ENCODE results near the gene GLT1D1.

GLT1D1 gene

DNA sequence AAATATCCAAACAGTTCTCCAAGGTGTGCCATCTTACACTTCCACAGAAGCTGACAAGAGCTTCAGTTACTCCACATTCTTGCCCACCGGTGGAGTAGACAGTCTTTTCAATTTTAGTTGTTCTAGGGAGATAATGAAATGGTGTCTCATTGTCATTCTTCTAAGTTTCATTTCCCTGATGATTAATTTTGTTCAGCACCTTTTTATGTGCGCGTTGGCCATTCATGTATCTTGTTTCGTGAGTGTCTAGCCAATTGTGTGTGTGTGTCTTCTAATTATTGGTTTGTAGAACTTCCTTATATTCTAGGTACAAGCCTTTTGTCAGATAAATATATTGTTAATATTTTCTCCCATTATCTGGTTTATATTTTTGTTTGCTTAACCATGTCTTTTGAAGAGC lies 63.1 kb downstream of the GLT1D1 start:
- no peak for DNase-seq

DNA sequence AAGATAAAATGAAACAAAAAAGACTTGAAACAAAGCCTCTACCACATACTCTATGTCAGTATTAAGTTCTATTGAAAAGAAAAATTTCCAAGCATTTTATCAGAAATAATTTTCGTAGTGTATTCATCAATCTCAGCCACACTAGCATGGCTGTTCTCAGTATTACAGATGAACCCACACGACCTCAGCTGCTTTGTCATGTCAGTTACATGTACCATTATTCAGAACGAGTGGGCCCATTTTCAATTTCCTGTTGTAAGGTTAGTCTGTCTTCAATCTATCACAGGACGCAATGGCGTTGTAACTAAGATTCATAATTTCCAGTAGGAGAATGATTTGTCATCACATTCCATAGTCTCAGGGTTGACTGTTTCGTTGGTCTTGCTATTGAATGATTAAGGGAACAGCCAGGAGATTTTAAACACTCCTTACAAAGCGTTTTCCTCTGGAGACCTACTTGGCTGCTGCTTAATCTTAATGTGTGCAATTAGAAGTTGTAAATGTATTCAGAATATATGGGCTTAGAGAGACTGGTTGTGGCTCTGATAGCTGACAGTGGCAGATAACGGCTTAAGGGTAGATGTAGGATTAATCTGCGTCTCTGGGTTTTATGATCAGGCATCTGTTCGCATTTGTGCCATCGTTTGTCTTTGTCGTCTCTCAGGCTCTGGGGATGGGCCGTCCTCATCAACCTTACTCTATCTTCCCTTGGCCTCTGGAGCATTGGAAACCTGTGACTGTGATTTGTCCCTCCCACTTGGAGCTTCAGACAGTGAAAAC lies 65.4 kb downstream of the GLT1D1 start:
- no peak for DNase-seq

DNA sequence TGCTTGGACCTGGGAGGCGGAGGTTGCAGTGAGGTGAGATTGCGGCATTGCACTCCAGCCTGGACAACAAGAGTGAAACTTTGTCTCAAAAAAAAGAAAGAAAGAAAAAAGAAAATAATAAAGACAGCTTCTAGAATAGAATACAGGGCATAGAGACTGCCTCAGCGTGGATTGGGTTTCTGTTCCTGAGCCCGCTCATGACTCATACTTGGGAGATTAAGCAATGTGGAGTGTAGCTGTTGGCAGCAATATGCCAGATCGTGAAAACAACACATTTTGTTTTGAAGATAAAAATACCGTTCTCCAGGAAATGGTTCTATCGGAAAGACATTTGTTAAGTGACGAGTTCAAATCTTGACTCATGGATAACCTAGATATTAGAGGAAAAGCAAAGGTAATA lies 67.2 kb downstream of the GLT1D1 start:
- no peak for DNase-seq

DNA sequence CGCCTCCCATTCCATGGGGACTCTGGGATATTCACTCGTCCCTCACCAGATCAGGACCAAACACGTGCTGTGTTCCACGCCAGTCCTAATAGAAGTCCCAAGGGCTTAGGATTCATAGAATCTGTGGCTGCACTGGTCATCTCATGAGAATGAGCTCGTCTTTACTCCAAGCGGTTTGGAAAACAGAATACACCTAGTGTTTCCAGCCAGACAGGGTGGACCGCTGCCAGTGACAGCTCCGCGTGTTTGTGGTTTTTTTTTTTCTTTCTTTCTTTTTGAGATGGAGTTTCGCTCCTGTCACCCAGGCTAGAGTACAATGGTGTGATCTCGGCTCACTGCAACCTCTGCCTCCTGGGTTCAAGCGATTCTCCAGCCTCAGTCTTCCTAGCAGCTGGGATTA lies 75.1 kb downstream of the GLT1D1 start:
- no peak for DNase-seq

DNA sequence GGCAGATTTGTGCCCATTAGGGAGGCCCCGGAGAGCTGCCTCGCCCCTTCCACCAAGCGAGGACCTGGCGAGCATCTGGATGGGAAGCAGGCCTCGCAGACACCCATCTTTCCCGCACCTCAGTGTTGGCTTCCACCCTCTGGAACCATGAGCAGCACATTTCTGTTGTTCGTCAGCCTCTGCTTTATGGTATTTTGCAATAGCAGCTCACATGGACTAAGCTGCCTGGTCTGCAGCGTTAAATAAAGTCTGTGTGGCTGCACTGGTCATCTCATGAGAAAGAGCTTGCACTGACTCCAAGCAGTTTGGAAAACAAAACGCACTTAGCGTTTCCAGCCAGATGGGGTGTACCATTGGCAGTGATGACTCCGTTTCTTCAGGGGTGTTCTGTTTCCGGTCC lies 75.8 kb downstream of the GLT1D1 start:
- no peak for DNase-seq

DNA sequence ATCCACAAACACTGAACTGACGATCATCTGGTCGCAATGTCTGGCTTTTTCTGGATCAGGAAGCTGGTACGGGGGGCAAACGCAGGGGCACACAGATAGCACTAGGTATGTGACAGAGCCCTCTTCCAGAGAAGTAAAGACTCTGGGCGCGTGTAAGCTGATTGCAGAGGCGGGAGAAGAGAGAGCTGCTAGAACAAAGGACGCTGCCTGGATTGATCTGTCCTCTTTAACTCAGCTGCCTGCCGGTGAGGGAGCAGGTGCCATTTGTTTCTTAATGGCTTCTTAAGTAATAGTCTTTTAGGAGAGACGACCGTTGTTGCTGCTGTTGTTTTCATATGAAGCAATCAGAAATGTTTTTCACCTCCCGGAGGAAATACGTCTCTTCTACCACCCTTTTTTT lies 77.3 kb downstream of the GLT1D1 start:
- DNase-seq = no peak

DNA sequence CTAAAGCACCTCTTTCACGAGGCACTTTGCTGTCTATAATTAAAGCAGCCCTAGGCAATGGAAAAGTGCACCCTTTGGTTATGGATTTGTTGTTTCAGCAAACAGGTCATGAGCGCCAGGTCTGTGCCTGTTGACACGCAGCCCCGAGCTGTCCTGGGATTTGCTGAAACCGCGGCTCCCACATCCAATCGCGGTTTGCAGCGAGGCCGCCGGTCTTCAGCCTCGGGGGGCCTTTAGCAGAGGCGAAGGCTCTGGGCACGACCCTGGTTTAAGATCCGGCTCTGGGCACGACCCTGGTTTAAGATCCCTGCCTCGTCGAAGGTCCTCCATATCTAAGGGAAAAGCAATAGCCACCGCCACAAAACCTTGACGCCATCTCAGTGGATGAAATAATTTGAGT lies 79.2 kb downstream of the GLT1D1 start:
- DNase-seq = no peak

DNA sequence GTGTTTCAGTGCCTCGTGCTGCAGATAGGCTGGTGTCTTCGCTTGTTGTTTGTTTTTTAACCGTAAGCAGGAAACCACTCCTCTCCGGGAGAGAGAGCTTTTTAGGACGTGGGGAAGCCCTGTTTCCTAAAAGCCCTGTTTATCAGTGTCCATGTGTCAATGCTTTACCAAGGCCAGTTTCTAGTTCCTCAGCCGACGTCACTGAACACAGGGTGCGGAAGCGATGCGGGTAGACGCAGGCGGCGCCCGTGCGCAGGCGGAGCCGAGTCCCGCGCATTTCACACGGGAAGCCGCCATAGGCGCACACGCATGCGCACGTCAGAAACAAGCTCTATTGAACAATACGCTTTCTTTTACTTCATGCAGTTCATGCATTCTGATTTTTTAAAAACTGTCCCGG lies 79.8 kb downstream of the GLT1D1 start:
- DNase-seq = no peak

DNA sequence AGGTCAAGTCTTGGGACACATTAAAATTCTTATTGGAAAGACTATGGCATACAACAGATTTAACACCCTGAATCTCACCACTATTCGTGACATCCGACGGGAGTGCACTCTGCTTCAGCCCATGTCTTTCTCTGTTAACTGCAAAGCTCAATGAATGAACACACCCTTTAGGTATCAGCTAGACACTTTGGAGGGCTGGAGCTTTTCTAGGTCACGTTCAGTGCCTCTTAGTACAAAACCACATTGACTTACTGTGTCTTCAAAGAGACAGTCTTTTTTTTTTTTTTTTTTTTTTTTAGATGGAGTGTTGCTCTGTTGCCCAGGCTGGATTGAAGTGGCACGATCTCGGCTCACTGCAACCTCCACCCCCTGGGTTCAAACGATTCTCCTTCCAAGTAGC lies 80.6 kb downstream of the GLT1D1 start:
- no peak for DNase-seq

DNA sequence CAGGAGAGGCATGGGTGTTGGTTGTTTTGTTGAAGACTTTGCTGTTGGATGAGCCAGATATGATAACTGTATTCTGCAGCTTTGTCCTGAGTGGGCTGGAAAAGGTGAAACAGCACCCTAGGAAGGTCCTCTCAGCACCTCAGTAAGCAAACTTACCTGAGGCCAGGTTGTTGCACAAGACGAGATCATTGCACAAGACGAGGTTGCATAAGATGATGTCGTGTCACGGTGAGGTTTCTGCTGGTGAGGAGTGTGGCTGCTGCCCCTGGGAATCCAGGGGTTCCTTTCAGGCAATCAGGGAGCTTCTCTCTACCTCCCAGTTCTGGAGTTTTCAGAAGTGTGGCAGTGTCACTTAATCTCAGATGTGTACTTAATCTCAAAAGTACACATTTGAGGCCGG lies 85.6 kb downstream of the GLT1D1 start:
- no peak for DNase-seq

DNA sequence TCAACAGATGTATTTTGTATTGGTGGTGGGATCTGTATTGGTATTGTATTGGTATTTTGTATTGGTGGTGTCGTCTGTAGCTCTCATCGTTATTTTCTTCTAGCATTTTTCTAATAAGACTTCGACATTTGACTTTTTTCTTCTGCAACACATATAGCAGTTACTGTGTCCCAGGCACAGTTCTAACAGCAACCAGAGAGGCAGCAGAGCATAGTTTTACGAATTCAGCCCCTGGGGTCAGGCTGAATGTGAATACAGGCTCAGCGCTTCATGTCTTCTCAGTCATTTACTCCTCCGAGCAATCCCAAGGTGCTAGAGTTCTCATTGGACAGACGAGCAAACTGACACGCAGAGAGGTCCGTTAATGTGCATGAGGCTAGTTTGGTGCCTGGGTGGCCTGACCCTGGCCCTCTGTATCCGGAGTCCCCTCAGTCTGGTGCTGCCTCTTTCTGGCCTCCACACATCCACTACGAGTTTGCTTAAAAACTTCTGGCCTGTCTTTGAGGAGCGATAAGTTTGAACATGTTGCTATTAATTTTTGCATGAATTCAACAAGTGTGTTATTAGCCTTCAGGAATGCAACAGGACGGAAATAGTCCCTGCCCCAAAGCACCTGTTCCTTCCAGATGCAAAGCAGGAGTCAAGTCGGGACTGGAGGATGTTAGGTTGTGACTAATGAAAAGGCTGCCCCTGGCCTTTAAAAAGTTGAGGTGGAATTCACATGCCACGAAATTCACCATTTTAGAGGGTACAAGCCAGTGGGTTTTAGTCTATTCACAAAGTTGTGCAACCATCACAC lies 87.0 kb downstream of the GLT1D1 start:
- no peak for DNase-seq

DNA sequence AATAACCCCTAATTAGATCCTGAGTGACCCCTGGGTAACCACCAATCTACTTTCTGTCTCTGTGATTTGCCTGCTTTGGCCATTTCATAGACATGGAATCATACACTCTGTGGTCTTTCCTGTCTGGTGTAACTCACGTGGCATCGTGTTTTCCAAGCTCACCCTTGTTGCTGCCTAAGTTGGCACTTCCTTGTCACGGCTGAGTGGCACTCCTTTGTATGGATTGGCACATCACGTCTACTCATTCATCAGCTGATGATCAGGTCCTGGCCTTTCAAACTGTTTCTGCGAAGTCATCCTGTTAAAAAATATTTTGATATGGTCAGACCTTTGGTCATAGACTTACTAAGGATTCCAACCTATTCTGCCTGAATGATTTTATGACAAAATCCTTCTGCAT lies 87.7 kb downstream of the GLT1D1 start:
- DNase-seq = no peak

DNA sequence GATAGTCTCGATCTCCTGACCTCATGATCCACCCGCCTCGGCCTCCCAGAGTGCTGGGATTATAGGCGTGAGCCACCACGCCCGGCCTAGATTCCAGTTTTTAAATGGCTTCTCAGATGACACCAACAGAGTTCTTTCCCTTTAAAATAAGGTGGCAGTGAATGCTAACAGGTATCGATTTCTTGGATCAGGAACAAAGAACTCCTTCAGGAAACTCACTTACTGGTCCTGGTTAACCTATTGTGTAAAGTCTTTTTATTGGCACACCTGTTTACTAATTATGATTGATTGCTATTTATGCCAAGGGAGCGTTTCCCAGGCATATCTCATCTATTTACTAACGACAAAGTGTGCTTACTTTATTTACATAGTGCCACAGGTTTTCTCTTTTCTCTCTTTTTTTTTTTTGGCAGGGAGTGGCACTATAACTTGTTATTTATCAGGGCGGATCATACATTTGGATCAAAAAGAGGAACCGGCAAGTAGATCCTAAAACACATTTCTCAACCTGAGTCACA lies 89.7 kb downstream of the GLT1D1 start:
- no peak for DNase-seq

DNA sequence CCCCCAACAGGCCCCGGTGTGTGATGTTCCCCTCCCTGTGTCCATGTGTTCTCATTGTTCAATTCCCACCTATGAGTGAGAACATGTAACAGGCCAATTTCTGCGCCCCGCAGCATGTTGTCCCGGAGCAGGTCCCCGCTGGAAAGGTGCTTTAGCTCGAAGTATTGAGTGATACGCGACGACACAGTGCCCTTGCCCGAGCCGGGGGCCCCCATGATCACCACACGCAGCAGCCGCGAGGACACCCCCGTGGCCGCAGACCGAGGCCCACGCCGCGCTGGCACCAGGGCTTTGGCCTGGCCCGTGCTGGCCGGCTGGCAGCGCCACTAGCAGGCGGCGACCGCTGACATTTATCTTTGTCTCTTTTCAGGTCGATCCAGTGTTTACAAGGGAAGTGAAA lies 91.7 kb downstream of the GLT1D1 start:
- no peak for DNase-seq

DNA sequence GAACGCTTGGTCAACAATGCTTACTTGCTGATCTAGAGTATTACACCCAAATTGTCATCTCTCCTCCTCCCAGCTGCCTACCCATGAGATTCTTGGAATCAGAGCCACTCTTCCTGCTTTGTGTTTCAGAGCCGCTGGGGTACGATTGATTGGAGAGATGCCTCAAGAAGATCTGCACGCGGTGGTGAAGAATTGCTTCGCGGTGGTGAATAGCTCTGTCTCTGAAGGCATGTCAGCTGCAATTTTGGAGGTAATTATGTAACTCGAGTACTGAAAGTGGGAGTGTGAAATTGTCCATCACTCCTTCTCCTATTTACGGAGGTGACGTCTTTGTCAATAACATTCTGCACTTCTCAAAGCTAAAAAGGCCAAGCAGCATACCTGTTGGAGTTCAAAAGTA lies 93.9 kb downstream of the GLT1D1 start:
- no peak for DNase-seq

DNA sequence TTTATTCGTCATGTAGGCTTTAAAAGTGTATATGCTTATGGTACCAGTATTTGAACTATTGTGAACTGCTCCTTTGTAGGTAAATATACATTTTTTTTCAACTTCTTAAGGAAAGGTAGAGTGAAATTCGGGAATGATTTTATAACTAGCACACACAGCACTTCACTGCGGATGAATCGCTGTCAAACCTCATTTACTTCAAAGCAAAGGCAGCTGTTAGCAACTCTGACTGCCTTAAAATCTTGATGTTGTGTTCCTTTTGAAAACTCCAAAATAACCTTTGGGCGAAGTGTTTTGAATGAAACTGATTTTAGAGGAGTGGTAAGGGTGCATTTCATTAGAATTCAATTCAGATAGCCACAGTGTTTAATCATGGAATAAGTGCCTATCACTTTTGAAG lies 95.8 kb downstream of the GLT1D1 start:
- no peak for DNase-seq

DNA sequence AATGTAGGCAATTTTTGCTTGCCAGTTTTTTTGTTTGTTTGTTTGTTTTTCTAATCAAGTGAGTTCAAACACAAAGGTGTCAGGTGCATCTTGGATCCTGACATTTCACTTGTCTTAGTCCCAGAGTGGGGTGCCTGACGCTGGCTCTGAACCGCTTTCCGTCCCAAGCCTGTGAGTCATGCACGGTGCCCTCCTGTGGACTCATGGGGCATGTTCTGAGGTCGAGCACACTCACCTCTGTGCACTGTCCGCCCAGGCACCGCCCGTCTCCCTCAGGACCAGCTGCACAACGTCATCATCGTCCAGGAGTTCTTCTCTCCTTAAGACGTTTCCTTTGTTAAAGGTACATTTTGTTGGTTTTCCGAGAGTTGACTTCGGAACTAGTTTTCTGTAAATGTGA lies 98.2 kb downstream of the GLT1D1 start:
- no peak for DNase-seq

DNA sequence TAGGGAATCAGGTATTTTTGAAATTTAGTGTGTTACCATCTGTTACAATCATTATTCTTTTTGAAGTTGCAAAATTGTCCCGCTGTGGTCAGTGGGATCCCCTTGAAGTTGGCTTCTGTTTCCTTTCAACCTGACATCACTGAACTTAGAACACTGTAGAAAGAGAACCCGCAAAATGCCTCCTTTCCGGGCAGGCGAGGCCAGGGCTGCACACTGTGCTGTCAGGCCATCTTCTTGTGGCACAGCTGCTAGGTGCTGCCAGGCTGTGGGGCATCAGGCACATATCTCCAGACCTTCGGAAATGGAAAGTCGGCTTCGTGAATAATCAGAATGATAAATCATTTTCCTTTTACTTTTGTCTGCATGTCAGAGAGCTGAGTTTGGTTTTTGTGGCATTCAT lies 103.5 kb downstream of the GLT1D1 start:
- DNase-seq = no peak

DNA sequence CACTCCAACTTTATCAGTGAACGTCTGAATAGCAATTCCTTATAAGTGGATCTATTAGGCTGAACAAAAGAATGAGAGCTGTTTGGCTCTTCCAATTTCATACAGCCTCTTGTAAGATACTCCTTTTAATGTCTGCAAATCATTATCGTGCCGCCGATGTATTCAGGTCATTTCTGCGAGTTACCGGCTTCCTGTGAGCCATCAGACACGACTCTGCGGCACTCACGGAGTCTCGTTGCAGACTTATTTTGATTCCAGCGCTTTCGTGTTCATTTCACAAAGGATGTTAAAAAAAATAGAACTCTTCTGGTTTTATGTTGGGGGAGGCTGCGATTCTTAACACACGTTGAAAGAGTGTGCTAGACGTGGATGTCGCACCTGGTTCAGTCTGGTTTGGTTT lies 106.6 kb downstream of the GLT1D1 start:
- DNase-seq = no peak

DNA sequence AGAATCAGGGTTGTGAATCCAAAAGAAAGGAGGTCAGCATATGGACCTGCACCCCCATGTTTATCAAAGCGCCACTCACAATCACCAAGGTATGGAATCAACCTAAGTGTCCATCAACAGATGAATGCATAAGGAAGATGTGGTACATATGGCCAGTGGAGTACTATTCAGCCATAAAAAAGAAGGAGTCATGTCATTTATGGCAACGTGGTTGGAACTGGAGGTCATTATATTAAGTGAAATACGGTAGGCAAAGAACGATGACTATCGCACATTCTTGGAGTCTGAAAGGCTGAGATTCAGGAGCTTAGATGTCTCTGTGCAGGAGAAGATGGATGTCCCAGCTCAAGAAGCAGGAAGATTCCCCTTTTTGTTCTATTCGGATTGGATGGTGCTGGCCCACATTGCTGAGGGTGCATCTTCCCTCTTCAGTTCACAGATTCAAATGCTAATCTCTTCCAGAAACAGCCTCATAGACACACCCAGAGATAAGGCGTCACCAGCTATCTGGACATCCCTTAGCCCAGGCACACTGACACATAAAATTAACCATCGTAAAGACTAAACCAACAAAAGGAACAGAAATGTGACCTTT lies 108.1 kb downstream of the GLT1D1 start:
- DNase-seq = no peak

DNA sequence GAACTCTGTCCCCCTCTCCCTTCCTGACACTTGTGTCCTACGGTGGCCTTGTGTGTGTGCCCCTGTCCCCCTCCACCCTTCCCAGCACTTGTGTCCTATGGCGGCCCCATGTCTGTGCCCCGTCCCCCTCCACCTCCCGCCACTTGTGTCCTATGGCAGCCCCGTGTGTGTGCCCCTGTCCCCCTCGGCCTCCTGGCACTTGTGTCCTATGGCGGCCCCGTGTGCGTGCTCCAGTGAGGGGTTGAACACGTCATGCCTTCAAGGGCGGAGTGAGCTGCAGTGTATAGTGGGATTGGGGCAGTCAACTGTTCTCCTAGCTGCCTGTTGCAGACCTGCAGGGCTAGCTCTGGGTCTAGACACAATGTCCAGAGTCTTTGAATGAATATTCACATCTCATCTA lies 108.7 kb downstream of the GLT1D1 start:
- DNase-seq = no peak

DNA sequence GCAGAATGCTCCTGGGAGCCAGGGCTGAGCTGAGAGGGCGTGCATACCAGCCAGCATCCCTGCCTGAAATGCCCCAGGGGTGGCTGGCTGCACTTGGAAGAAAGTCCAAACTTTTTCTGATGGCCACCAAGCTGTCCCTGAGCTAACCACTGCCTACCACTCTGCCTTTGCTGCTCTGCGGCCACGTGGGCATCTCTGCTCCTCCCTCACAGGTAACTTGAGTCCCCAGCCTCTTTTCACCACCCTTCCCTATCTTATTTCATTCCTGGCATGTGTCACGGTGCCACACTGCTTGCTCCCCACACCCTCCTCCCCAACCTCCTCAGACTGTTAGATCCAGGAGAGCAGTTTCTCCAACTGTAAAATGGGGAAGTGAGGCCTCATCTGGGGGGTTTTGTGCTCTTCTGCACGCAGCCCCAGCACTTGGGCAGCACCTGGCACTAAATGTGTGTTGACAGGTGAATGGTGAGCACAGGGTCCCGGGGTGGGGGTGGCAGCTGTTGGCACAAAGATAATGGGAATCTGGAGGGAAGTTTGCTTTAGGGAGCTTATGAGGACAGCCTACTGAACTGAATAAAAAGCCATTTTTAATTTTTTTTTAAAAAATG lies 113.0 kb downstream of the GLT1D1 start:
- DNase-seq = no peak

DNA sequence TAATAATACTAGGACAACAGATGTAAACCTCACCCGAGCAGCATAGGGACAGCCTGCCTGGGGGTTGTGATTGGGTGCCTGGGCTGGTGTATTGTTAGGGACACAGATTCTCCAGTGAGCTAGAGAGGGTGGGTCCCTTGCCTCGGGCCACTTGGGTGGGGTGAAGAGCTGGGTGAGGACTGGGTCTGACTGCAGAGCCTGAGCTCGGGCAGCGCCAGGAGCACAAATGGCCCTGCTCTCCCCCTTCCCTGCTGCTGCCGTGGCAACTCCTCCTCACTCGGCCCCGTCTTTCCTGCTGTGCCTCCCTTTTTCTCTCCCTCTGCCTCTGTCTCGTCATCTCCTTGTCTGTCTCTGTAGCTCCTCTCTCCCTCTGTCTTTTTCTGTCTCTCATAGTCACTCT lies 115.4 kb downstream of the GLT1D1 start:
- no peak for DNase-seq

Measured in stimulated activated CD4-positive, alpha-beta T cell treated with anti-CD3 and anti-CD28 coated beads, Interleukin-2, amount 100 ng/mL, for 48 hours (primary cell).